Right cardiac atrium (tissue), 5 donors: ENCODE measurements around the gene RABGGTA. TPM values are rescaled to one million over a fixed set of nuclear protein-coding genes. Genes with fewer than 3 reads are reported as not detected.

ENCODE experiments used
- ATAC-seq, 2 donors: fragments of 200-7000 bp; cut with Tn5 transposase; one replicate each; pipeline versions ENCODE4 v1.8.0 to v1.9.1; 2020; ENCODE audit warnings: moderate library complexity in 2 of 2, mild to moderate bottlenecking in 1 of 2
- DNase-seq, 3 donors: peaks; one replicate each; pipeline ENCODE4 v3.0.0-alpha.2; 2020
- H3K27ac ChIP-seq: one replicate; pipeline ENCODE4 v1.5.1; 2013; ENCODE audit warnings: mild to moderate bottlenecking, low read length, control low read depth, moderate library complexity
- H3K27me3 ChIP-seq: one replicate; pipeline ENCODE4 v1.6.1; 2013; ENCODE audit not compliant: control insufficient read depth, insufficient read depth
- H3K4me1 ChIP-seq: one replicate; pipeline ENCODE4 v1.6.1; 2013; ENCODE audit warnings: low read length; ENCODE audit not compliant: control insufficient read depth, insufficient read depth
- H3K4me3 ChIP-seq: one replicate; pipeline ENCODE4 v1.5.1; 2013; ENCODE audit warnings: low read length, control low read depth
- H3K9me3 ChIP-seq: one replicate; pipeline ENCODE4 v1.6.1; 2013; ENCODE audit warnings: low read length; ENCODE audit not compliant: control insufficient read depth
- WGBS: extraction: QIAGEN DNeasy Blood & Tissue Kit; methylation state at CpG from one replicate; pipeline ENCODE4 v1.1.7; 2013; 5-methylcytosine and 5-hydroxymethylcytosine counted together
- intact Hi-C, 4 donors: fragments of 100-400 bp; cut with DNase I; formaldehyde crosslinking; loops; one replicate each; pipeline versions ENCODE4 v1.11.0 to v1.14.0; 2022 to 2023
- polyA plus RNA-seq: library from polyadenylated mRNA; stranded (reverse); fragments of 200-250 nt; gene quantifications from one replicate; pipeline ENCODE4 v1.2.3, GENCODE V29; 2013
- total RNA-seq, 4 donors: library from RNA; stranded (reverse); fragmentation: NEBNext Ultra II Directional; extraction: Animal tissue kit (Norgen Biotek cat#: 25700); gene quantifications; one replicate each; pipeline ENCODE4 v1.2.1, GENCODE V29; 2021
- donor health status: healthy with polysubstance abuse.
- donor health status: DM: no; HTN: yes; CAD: no.
- donor health status: DM: no; HTN: no; CAD: no.
- donor health status: DM: no; HTN: yes; CAD: no; lungs with severe emphysema.
- donor health status: DM: yes; HTN: yes; CAD: no.

The RABGGTA gene
- total and polyA plus RNA-seq, 5 donors, result 18.1 to 21.4 (median 20.7) TPM

GRCh38 chr14:24266344-24267244 is 4.8 kb downstream of the RABGGTA start:
- no peaks in the 10 kb centered on the region for H3K9me3 ChIP-seq
- intact Hi-C loops, result no loop called here
- peak in 1 of 3 donors; percentile 22 for DNase-seq
- 89% methylated on average over 18 of the region's 18 CpGs for WGBS
- no peak for ATAC-seq
- H3K4me3 ChIP-seq, result no peak overlapping the region
- no peaks in the 10 kb centered on the region for H3K27me3 ChIP-seq
- H3K4me1 ChIP-seq, result no peaks in the 10 kb centered on the region
- H3K27ac ChIP-seq, result no peak overlapping the region

GRCh38 chr14:24264298-24264697 is 7.1 kb downstream of the RABGGTA start:
- Histone ChIP-seq H3K4me3 (no peak overlapping the region), H3K27ac (no peak overlapping the region), H3K27me3 (no peaks in the 10 kb centered on the region), H3K9me3 (no peaks in the 10 kb centered on the region), H3K4me1 (no peaks in the 10 kb centered on the region)
- 68% methylated on average over 6 of the region's 6 CpGs for WGBS
- no peak for ATAC-seq
- DNase-seq, result peak in 1 of 3 donors; percentile 43
- intact Hi-C loops, result no loop called here

GRCh38 chr14:24263848-24264247 is 7.5 kb downstream of the RABGGTA start:
- intact Hi-C loops, result no loop called here
- ATAC-seq, result no peak

GRCh38 chr14:24262821-24263733 is 8.3 kb downstream of the RABGGTA start, which contains the start of gene TGM1:
Gene TGM1, minus strand, starts transcription at chr14:24263177. Its CDS starts 825 bp downstream, at chr14:24262352.
- ATAC-seq (peak in 1 of 2 donors; percentile 5), DNase-seq (peak in 1 of 3 donors; percentile 38)
- Histone ChIP-seq H3K4me3 (no peak within 1 kb of the TSS), H3K9me3 (no peaks in the 10 kb centered on the region), H3K27me3 (no peaks in the 10 kb centered on the region), H3K4me1 (no peaks in the 10 kb centered on the region), H3K27ac (no peak within 1 kb of the TSS)
- intact Hi-C loops, result no loop called here
- WGBS, result 85% methylated on average over 14 of the region's 14 CpGs

More at GRCh38 chr14:24263848-24264247, 7.5 kb downstream of the RABGGTA start:
- H3K27me3 ChIP-seq, result no peaks in the 10 kb centered on the region
- no peak overlapping the region for H3K27ac ChIP-seq
- no peaks in the 10 kb centered on the region for H3K4me1 ChIP-seq
- DNase-seq, result no peak
- H3K4me3 ChIP-seq, result no peak overlapping the region
- H3K9me3 ChIP-seq, result no peaks in the 10 kb centered on the region
- WGBS, result 73% methylated on average over 6 of the region's 6 CpGs

- Histone ChIP-seq H3K4me3 (no peak overlapping the region), H3K27ac (no peak overlapping the region), H3K27me3 (no peaks in the 10 kb centered on the region), H3K9me3 (no peaks in the 10 kb centered on the region), H3K4me1 (no peaks in the 10 kb centered on the region)
- DNase-seq (peak in 1 of 3 donors; percentile 44), ATAC-seq (no peak)
- WGBS, result 89% methylated on average over 19 of the region's 19 CpGs
- intact Hi-C loops, result no loop called here
Observed at GRCh38 chr14:24261969-24262327, 9.4 kb downstream of the RABGGTA start.

- Histone ChIP-seq H3K27ac (no peak overlapping the region), H3K27me3 (no peaks in the 10 kb centered on the region), H3K4me3 (no peak overlapping the region), H3K9me3 (no peaks in the 10 kb centered on the region), H3K4me1 (no peaks in the 10 kb centered on the region)
- WGBS, result 90% methylated on average over 20 of the region's 20 CpGs
- DNase-seq (no peak), ATAC-seq (no peak)
- intact Hi-C loops, result no loop called here
Observed at GRCh38 chr14:24261256-24261968, 10.0 kb downstream of the RABGGTA start.

- Histone ChIP-seq H3K27ac (no peak overlapping the region), H3K27me3 (no peaks in the 10 kb centered on the region), H3K4me3 (no peak overlapping the region), H3K9me3 (no peaks in the 10 kb centered on the region), H3K4me1 (no peaks in the 10 kb centered on the region)
- 78% methylated on average over 4 of the region's 4 CpGs for WGBS
- DNase-seq (no peak), ATAC-seq (no peak)
- intact Hi-C loops, result no loop called here
Observed at GRCh38 chr14:24260780-24261157, 10.6 kb downstream of the RABGGTA start.

GRCh38 chr14:24260026-24260779 is 11.2 kb downstream of the RABGGTA start:
- DNase-seq (no peak), ATAC-seq (no peak)
- no peaks in the 10 kb centered on the region for H3K9me3 ChIP-seq
- 86% methylated on average over 16 of the region's 16 CpGs for WGBS
- H3K27ac ChIP-seq, result no peak overlapping the region
- intact Hi-C loops, result no loop called here
- H3K4me1 ChIP-seq, result no peaks in the 10 kb centered on the region
- no peak overlapping the region for H3K4me3 ChIP-seq
- H3K27me3 ChIP-seq, result no peaks in the 10 kb centered on the region

GRCh38 chr14:24259282-24260025 is 11.9 kb downstream of the RABGGTA start:
- peak in 1 of 2 donors; percentile 14 for ATAC-seq
- H3K4me3 ChIP-seq, result no peak overlapping the region
- whole genome bisulfite sequencing, result 76% methylated on average over 16 of the region's 16 CpGs
- no peaks in the 10 kb centered on the region for H3K4me1 ChIP-seq
- no peak overlapping the region for H3K27ac ChIP-seq
- no peaks in the 10 kb centered on the region for H3K27me3 ChIP-seq
- intact Hi-C loops, result no loop called here
- no peaks in the 10 kb centered on the region for H3K9me3 ChIP-seq
- no peak for DNase-seq
